T-helper 1 cell treated with Interleukin-12 subunit alpha and Interleukin-12 subunit beta and Interleukin-4 antibody, amounts not matched to agents 30 μg/mL and 1 μg/mL, for 36 hours (primary cell): Measurements from ENCODE around the gene L1TD1.
"Not testable (repeated sequence)": the region's sequence is repeated elsewhere in the genome, so short reads cannot be mapped to it uniquely, and the experiment has no call there.

Experiments
- H3K27ac Mint-ChIP-seq: one replicate; pipeline ENCODE4 v1.8.0; 2021; ENCODE audit warnings: mild to moderate bottlenecking, mixed read lengths
- H3K27me3 Mint-ChIP-seq: one replicate; pipeline ENCODE4 v1.8.0; 2021; ENCODE audit warnings: low read depth, mixed read lengths
- H3K36me3 Mint-ChIP-seq: one replicate; pipeline ENCODE4 v1.8.0; 2021; ENCODE audit warnings: low read depth, mixed read lengths
- H3K4me1 Mint-ChIP-seq: one replicate; pipeline ENCODE4 v1.8.0; 2021; ENCODE audit warnings: low read depth, mixed read lengths
- H3K4me3 Mint-ChIP-seq: one replicate; pipeline ENCODE4 v1.8.0; 2021; ENCODE audit warnings: mild to moderate bottlenecking, moderate library complexity, mixed read lengths
- H3K9me3 Mint-ChIP-seq: one replicate; pipeline ENCODE4 v1.8.0; 2021; ENCODE audit warnings: mixed read lengths

The L1TD1 gene

GRCh38 chr1:62184336-62184735, 10.3 kb upstream of the L1TD1 start:
- Mint-ChIP-seq H3K4me1 (no peaks in the 10 kb centered on the region), H3K27ac (no peak overlapping the region), H3K9me3 (no peaks in the 10 kb centered on the region)

DNA sequence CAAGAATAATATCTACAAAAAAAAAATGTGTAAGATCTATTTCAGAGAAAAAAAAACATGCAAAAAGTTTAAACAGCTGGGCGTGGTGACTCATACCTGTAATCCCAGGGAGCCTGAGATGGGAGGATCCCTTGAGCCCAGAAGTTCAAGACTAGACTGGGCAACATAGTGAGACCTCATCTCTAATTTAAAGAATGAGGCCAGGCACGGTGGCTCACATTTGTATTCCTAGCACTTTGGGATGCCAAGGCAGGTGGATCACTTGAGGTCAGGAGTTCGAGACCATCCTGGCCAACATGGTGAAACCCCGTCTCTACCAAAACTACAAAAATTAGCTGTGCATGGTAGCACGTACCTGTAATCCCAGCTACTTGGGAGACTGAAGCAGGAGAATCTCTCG, 9.4 kb upstream of the L1TD1 start:
- H3K9me3 Mint-ChIP-seq, H3K4me3 Mint-ChIP-seq, H3K27me3 Mint-ChIP-seq, H3K27ac Mint-ChIP-seq, H3K4me1 Mint-ChIP-seq, H3K36me3 Mint-ChIP-seq: not testable (repeated sequence)

More at GRCh38 chr1:62184336-62184735, 10.3 kb upstream of the L1TD1 start:
- Mint-ChIP-seq H3K27me3 (peaks cover 11% of the 10 kb centered on the region), H3K4me3 (no peak overlapping the region), H3K36me3 (no peaks in the 10 kb centered on the region)

DNA sequence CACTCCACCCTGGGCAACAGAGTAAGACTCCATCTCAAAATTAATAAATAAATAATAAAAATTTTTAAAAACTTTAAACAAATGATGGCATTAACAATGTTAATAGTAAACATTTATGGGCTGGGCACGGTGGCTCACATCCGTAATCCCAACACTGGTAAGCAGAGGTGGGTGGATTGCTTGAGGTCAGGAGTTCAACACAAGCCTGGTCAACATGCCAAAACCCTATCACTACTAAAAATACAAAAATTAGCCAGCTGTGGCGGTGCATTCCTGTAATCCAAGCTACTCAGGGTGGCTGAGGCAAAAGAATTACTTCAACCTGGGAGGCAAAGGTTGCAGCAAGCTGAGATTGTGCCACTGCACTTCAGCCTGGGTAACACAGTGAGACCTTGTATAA, 9.0 kb upstream of the L1TD1 start:
- no peaks in the 10 kb centered on the region for H3K9me3 Mint-ChIP-seq
- no peak overlapping the region for H3K4me3 Mint-ChIP-seq
- H3K36me3 Mint-ChIP-seq, result no peaks in the 10 kb centered on the region
- H3K27ac Mint-ChIP-seq, result no peak overlapping the region
- H3K27me3 Mint-ChIP-seq, result peaks cover 7% of the 10 kb centered on the region
- H3K4me1 Mint-ChIP-seq, result no peaks in the 10 kb centered on the region

- no peak overlapping the region for H3K4me3 Mint-ChIP-seq
- no peaks in the 10 kb centered on the region for H3K9me3 Mint-ChIP-seq
- no peak overlapping the region for H3K27ac Mint-ChIP-seq
- no peaks in the 10 kb centered on the region for H3K4me1 Mint-ChIP-seq
- H3K27me3 Mint-ChIP-seq, result no peaks in the 10 kb centered on the region
- H3K36me3 Mint-ChIP-seq, result no peaks in the 10 kb centered on the region
Measured at GRCh38 chr1:62187548-62187947, 7.1 kb upstream of the L1TD1 start.

DNA sequence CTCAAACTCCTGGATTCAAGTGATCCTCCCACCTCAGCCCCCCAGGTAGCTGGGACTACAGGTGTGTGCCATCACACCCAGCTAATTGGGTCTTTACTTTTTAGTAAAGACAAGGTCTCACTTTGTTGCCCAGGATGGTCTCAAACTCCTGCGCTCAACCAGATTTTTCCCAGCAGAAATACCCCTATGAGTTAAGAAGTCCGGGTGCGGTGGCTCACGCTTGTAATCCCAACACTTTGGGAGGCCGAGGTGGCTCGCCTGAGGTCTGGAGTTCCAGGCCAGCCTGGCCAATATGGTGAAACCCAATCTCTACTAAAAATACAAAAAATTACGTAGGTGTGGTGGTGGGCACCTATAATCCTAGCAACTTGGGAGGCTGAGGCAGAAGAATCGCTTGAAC, 6.5 kb upstream of the L1TD1 start:
- no peaks in the 10 kb centered on the region for H3K4me1 Mint-ChIP-seq
- no peak overlapping the region for H3K4me3 Mint-ChIP-seq
- H3K36me3 Mint-ChIP-seq, result no peaks in the 10 kb centered on the region
- H3K27me3 Mint-ChIP-seq, result no peaks in the 10 kb centered on the region
- H3K27ac Mint-ChIP-seq, result no peak overlapping the region
- H3K9me3 Mint-ChIP-seq, result no peaks in the 10 kb centered on the region

- no peaks in the 10 kb centered on the region for H3K4me1 Mint-ChIP-seq
- peaks cover 23% of the 10 kb centered on the region for H3K27me3 Mint-ChIP-seq
- H3K9me3 Mint-ChIP-seq, result no peaks in the 10 kb centered on the region
- no peak overlapping the region for H3K27ac Mint-ChIP-seq
- H3K36me3 Mint-ChIP-seq, result no peaks in the 10 kb centered on the region
- no peak overlapping the region for H3K4me3 Mint-ChIP-seq
Measured at GRCh38 chr1:62196086-62196690, 1.5 kb downstream of the L1TD1 start.

GRCh38 chr1:62198069-62198780, 3.6 kb downstream of the L1TD1 start:
- Mint-ChIP-seq H3K36me3 (no peaks in the 10 kb centered on the region), H3K9me3 (no peaks in the 10 kb centered on the region), H3K4me3 (no peak overlapping the region), H3K4me1 (no peaks in the 10 kb centered on the region), H3K27ac (no peak overlapping the region), H3K27me3 (peaks cover 23% of the 10 kb centered on the region)

GRCh38 chr1:62198781-62199125, 4.1 kb downstream of the L1TD1 start:
- Mint-ChIP-seq H3K4me3 (no peak overlapping the region), H3K36me3 (no peaks in the 10 kb centered on the region), H3K9me3 (no peaks in the 10 kb centered on the region), H3K27me3 (peaks cover 19% of the 10 kb centered on the region), H3K27ac (no peak overlapping the region), H3K4me1 (no peaks in the 10 kb centered on the region)

DNA sequence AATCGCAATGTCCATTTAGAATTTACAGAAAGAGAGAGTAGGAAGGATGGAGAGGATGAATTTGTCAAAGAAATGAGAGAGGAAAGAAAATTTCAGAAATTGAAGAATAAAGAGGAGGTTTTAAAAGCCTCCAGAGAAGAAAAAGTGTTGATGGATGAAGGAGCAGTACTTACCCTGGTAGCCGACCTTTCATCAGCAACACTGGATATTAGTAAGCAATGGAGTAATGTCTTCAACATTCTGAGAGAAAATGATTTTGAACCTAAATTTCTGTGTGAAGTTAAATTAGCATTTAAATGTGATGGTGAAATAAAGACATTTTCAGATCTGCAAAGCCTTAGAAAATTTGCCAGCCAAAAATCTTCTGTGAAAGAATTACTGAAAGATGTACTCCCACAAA, 12.5 kb downstream of the L1TD1 start:
- Mint-ChIP-seq H3K36me3 (peaks cover 4% of the 10 kb centered on the region), H3K9me3 (peaks cover 14% of the 10 kb centered on the region)

DNA sequence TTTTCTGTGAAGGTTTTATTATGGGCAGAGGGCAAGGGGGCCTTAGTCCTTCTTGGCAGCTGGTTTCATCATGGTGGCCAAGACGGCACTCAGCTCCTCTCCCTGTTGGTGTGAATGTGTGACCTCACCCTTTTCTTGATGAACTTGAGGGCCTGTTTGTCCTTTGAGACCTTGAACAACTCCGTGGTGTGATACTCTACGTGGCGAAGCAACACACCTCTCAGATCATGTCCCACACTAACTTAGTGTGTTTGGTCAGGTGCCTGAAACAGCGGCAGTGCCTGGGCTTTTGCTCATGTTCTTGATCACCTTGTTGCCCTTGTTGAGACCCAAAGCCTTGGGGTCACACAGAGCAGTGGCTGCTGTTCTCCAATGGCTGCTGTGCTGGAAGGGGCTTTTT, 13.4 kb downstream of the L1TD1 start:
- H3K9me3 Mint-ChIP-seq, result peaks cover 14% of the 10 kb centered on the region
- H3K27me3 Mint-ChIP-seq, result no peaks in the 10 kb centered on the region
- no peak overlapping the region for H3K4me3 Mint-ChIP-seq
- H3K27ac Mint-ChIP-seq, result no peak overlapping the region
- peaks cover 4% of the 10 kb centered on the region for H3K36me3 Mint-ChIP-seq
- peaks cover 3% of the 10 kb centered on the region for H3K4me1 Mint-ChIP-seq

More for the DNA sequence above, 12.5 kb downstream of the L1TD1 start:
- Mint-ChIP-seq H3K27me3 (no peaks in the 10 kb centered on the region), H3K4me1 (peaks cover 3% of the 10 kb centered on the region), H3K27ac (no peak overlapping the region), H3K4me3 (no peak overlapping the region)

GRCh38 chr1:62208970-62209369, 14.3 kb downstream of the L1TD1 start:
- Mint-ChIP-seq H3K4me1 (peaks cover 3% of the 10 kb centered on the region), H3K36me3 (peaks cover 4% of the 10 kb centered on the region)

GRCh38 chr1:62209931-62210595, 15.4 kb downstream of the L1TD1 start:
- H3K4me1 Mint-ChIP-seq, result peaks cover 3% of the 10 kb centered on the region
- H3K9me3 Mint-ChIP-seq, result peaks cover 14% of the 10 kb centered on the region
- no peak overlapping the region for H3K4me3 Mint-ChIP-seq
- H3K36me3 Mint-ChIP-seq, result peaks cover 4% of the 10 kb centered on the region
- no peaks in the 10 kb centered on the region for H3K27me3 Mint-ChIP-seq
- no peak overlapping the region for H3K27ac Mint-ChIP-seq

More at GRCh38 chr1:62208970-62209369, 14.3 kb downstream of the L1TD1 start:
- Mint-ChIP-seq H3K27ac (no peak overlapping the region), H3K27me3 (no peaks in the 10 kb centered on the region), H3K4me3 (no peak overlapping the region), H3K9me3 (peaks cover 14% of the 10 kb centered on the region)

GRCh38 chr1:62210960-62211359, 16.3 kb downstream of the L1TD1 start:
- Mint-ChIP-seq H3K9me3 (peaks cover 14% of the 10 kb centered on the region), H3K4me3 (no peak overlapping the region), H3K27me3 (no peaks in the 10 kb centered on the region), H3K27ac (no peak overlapping the region), H3K4me1 (peaks cover 3% of the 10 kb centered on the region), H3K36me3 (peaks cover 4% of the 10 kb centered on the region)

DNA sequence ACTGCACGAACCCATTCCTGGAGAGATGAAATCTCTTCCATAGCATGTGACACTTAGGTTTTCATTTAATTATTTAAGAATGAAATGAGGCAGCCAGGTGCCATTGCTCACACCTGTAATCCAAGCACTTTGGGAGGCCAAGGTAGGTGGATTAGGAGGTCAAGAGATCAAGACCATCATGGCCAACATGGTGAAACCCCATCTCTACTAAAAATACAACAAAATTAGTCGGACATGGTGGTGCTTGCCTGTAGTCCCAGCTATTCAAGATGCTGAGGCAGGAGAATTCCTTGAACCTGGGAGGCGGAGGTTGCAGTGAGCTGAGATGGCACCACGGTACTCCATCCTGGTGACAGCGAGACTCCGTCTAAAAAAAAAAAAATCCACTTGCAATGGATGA, 17.8 kb downstream of the L1TD1 start:
- H3K9me3 Mint-ChIP-seq, result peaks cover 14% of the 10 kb centered on the region
- no peak overlapping the region for H3K4me3 Mint-ChIP-seq
- H3K4me1 Mint-ChIP-seq, result peaks cover 3% of the 10 kb centered on the region
- H3K27ac Mint-ChIP-seq, result no peak overlapping the region
- H3K27me3 Mint-ChIP-seq, result no peaks in the 10 kb centered on the region
- peaks cover 4% of the 10 kb centered on the region for H3K36me3 Mint-ChIP-seq
